Activated T-helper 17 cell treated with anti-CD3 and anti-CD28 coated beads, Interleukin-2, amount 50 U/mL, for 72 hours (primary cell): ENCODE results near the gene SH3PXD2A. TPM values are rescaled to one million over a fixed set of nuclear protein-coding genes. Genes with fewer than 3 reads are reported as not detected.
A peak's percentile ranks its signal among the peaks of the same experiment; 100 is the strongest.

Experiments
- ATAC-seq: fragments of 150-1000 bp; cut with Tn5 transposase; replicated peaks from 2 replicates; pipeline ENCODE4 v1.10.0; 2021; ENCODE audit warnings: mild to moderate bottlenecking, moderate library complexity
- H3K27ac Mint-ChIP-seq: one replicate; pipeline ENCODE4 v1.8.0; 2022; ENCODE audit warnings: mixed read lengths
- H3K27me3 Mint-ChIP-seq: one replicate; pipeline ENCODE4 v1.8.0; 2022; ENCODE audit warnings: mixed read lengths
- H3K36me3 Mint-ChIP-seq: one replicate; pipeline ENCODE4 v1.8.0; 2022; ENCODE audit warnings: low read depth, mild to moderate bottlenecking, mixed read lengths
- H3K4me1 Mint-ChIP-seq: one replicate; pipeline ENCODE4 v1.8.0; 2022; ENCODE audit warnings: mixed read lengths
- H3K4me3 Mint-ChIP-seq: one replicate; pipeline ENCODE4 v1.8.0; 2022; ENCODE audit warnings: mild to moderate bottlenecking, mixed read lengths
- H3K9me3 Mint-ChIP-seq: one replicate; pipeline ENCODE4 v1.8.0; 2022; ENCODE audit warnings: mixed read lengths
- total RNA-seq, 2 donors: library from RNA; stranded (reverse); gene quantifications; one replicate each; pipeline ENCODE4 v1.2.3, GENCODE V29; 2022

SH3PXD2A gene
- total RNA-seq, 2 donors from 2014 or later = 8.0 to 19.3 TPM

GRCh38 chr10:103708627-103709288 lies 146.6 kb downstream of the SH3PXD2A start:
- ATAC-seq = no peak
- Mint-ChIP-seq H3K4me1 (no peaks in the 10 kb centered on the region), H3K36me3 (no peaks in the 10 kb centered on the region), H3K27me3 (no peaks in the 10 kb centered on the region), H3K4me3 (no peak overlapping the region), H3K9me3 (no peaks in the 10 kb centered on the region), H3K27ac (no peak overlapping the region)

GRCh38 chr10:103707956-103708626 lies 147.3 kb downstream of the SH3PXD2A start:
- ATAC-seq = no peak
- H3K36me3 Mint-ChIP-seq = no peaks in the 10 kb centered on the region
- no peaks in the 10 kb centered on the region for H3K4me1 Mint-ChIP-seq
- no peaks in the 10 kb centered on the region for H3K27me3 Mint-ChIP-seq
- H3K27ac Mint-ChIP-seq = no peak overlapping the region
- no peak overlapping the region for H3K4me3 Mint-ChIP-seq
- H3K9me3 Mint-ChIP-seq = no peaks in the 10 kb centered on the region

- no peaks in the 10 kb centered on the region for H3K27me3 Mint-ChIP-seq
- no peak for ATAC-seq
- no peaks in the 10 kb centered on the region for H3K36me3 Mint-ChIP-seq
- no peaks in the 10 kb centered on the region for H3K4me1 Mint-ChIP-seq
- H3K9me3 Mint-ChIP-seq = no peaks in the 10 kb centered on the region
- H3K4me3 Mint-ChIP-seq = no peak overlapping the region
- peak overlapping the region; percentile 5 for H3K27ac Mint-ChIP-seq
These were observed 148.6 kb downstream of the SH3PXD2A start for GRCh38 chr10:103706762-103707161.

GRCh38 chr10:103706047-103706446 lies 149.3 kb downstream of the SH3PXD2A start:
- Mint-ChIP-seq H3K9me3 (no peaks in the 10 kb centered on the region), H3K27ac (peak overlapping the region; percentile 5), H3K4me3 (no peak overlapping the region), H3K36me3 (no peaks in the 10 kb centered on the region), H3K4me1 (no peaks in the 10 kb centered on the region), H3K27me3 (no peaks in the 10 kb centered on the region)
- ATAC-seq = no peak

GRCh38 chr10:103703941-103704919 lies 151.1 kb downstream of the SH3PXD2A start:
- H3K9me3 Mint-ChIP-seq = no peaks in the 10 kb centered on the region

GRCh38 chr10:103701380-103702222 lies 153.8 kb downstream of the SH3PXD2A start:
- Mint-ChIP-seq H3K9me3 (no peaks in the 10 kb centered on the region), H3K4me3 (no peak overlapping the region), H3K36me3 (no peaks in the 10 kb centered on the region), H3K27me3 (no peaks in the 10 kb centered on the region), H3K4me1 (peaks cover under 1% of the 10 kb centered on the region), H3K27ac (no peak overlapping the region)
- no peak for ATAC-seq

More at GRCh38 chr10:103703941-103704919, 151.1 kb downstream of the SH3PXD2A start:
- H3K4me1 Mint-ChIP-seq = no peaks in the 10 kb centered on the region
- H3K27me3 Mint-ChIP-seq = no peaks in the 10 kb centered on the region
- ATAC-seq = peak; percentile 64
- no peak overlapping the region for H3K27ac Mint-ChIP-seq
- no peaks in the 10 kb centered on the region for H3K36me3 Mint-ChIP-seq
- H3K4me3 Mint-ChIP-seq = no peak overlapping the region

- no peaks in the 10 kb centered on the region for H3K27me3 Mint-ChIP-seq
- no peaks in the 10 kb centered on the region for H3K9me3 Mint-ChIP-seq
- peaks cover 6% of the 10 kb centered on the region for H3K4me1 Mint-ChIP-seq
- no peaks in the 10 kb centered on the region for H3K36me3 Mint-ChIP-seq
- H3K4me3 Mint-ChIP-seq = no peak overlapping the region
- no peak for ATAC-seq
- H3K27ac Mint-ChIP-seq = no peak overlapping the region
These were observed 155.0 kb downstream of the SH3PXD2A start for GRCh38 chr10:103700436-103700715.

- Mint-ChIP-seq H3K9me3 (no peaks in the 10 kb centered on the region), H3K27ac (no peak overlapping the region), H3K4me1 (peaks cover 6% of the 10 kb centered on the region), H3K27me3 (no peaks in the 10 kb centered on the region), H3K36me3 (no peaks in the 10 kb centered on the region), H3K4me3 (no peak overlapping the region)
- ATAC-seq = no peak
These were observed 155.6 kb downstream of the SH3PXD2A start for GRCh38 chr10:103699611-103700435.

GRCh38 chr10:103698266-103698665 lies 157.1 kb downstream of the SH3PXD2A start:
- Mint-ChIP-seq H3K4me3 (no peak overlapping the region), H3K36me3 (no peaks in the 10 kb centered on the region), H3K4me1 (peaks cover 10% of the 10 kb centered on the region), H3K27ac (no peak overlapping the region), H3K27me3 (no peaks in the 10 kb centered on the region), H3K9me3 (no peaks in the 10 kb centered on the region)
- no peak for ATAC-seq

GRCh38 chr10:103697787-103698186 lies 157.6 kb downstream of the SH3PXD2A start:
- Mint-ChIP-seq H3K27ac (peak overlapping the region; percentile 25), H3K36me3 (no peaks in the 10 kb centered on the region), H3K4me1 (peaks cover 10% of the 10 kb centered on the region), H3K9me3 (no peaks in the 10 kb centered on the region), H3K27me3 (no peaks in the 10 kb centered on the region), H3K4me3 (peak overlapping the region; percentile 68)
- ATAC-seq = no peak

- no peaks in the 10 kb centered on the region for H3K27me3 Mint-ChIP-seq
- ATAC-seq = peak; percentile 91
- peaks cover 15% of the 10 kb centered on the region for H3K4me1 Mint-ChIP-seq
- H3K27ac Mint-ChIP-seq = peak overlapping the region; percentile 70
- peak overlapping the region; percentile 68 for H3K4me3 Mint-ChIP-seq
- no peaks in the 10 kb centered on the region for H3K36me3 Mint-ChIP-seq
- no peaks in the 10 kb centered on the region for H3K9me3 Mint-ChIP-seq
These were observed 158.8 kb downstream of the SH3PXD2A start for GRCh38 chr10:103696411-103697145.

- H3K27ac Mint-ChIP-seq = peak overlapping the region; percentile 70
- H3K4me3 Mint-ChIP-seq = peak overlapping the region; percentile 68
- no peaks in the 10 kb centered on the region for H3K9me3 Mint-ChIP-seq
- ATAC-seq = peak; percentile 28
- peaks cover 18% of the 10 kb centered on the region for H3K4me1 Mint-ChIP-seq
- no peaks in the 10 kb centered on the region for H3K36me3 Mint-ChIP-seq
- no peaks in the 10 kb centered on the region for H3K27me3 Mint-ChIP-seq
These were observed 159.3 kb downstream of the SH3PXD2A start for GRCh38 chr10:103696094-103696410.

GRCh38 chr10:103695584-103696005 lies 159.8 kb downstream of the SH3PXD2A start:
- Mint-ChIP-seq H3K36me3 (no peaks in the 10 kb centered on the region), H3K27me3 (no peaks in the 10 kb centered on the region), H3K4me3 (peak overlapping the region; percentile 68), H3K4me1 (peaks cover 18% of the 10 kb centered on the region), H3K27ac (no peak overlapping the region), H3K9me3 (no peaks in the 10 kb centered on the region)
- no peak for ATAC-seq
